ENCODE data around the gene UBTD2. TPM values are rescaled to one million over a fixed set of nuclear protein-coding genes. Genes with fewer than 3 reads are reported as not detected.

The UBTD2 gene
- total RNA-seq, 1 experiment from 2014 or later = 18.3 TPM

DNA sequence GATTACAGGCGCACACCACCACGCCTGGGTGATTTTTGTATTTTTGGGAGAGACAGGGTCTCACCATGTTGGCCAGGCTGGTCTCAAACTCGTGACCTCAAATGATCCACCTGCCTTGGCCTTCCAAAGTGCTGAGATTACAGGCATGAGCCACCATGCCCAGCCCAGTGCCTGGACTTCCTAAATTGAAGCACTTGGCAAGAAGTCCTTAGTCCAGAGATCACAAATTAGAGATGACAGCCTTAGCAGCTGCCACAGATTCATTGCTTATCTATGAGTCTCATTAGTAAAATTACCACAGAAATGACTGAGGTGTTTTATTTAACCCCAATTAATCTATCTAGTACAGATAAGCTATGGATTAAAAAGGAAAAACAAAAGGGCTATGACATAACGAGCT, 70.4 kb downstream of the UBTD2 start:
- ChIA-PET POLR2A (ENCODE audit: low non-redundant PET) (interaction anchor here (0.7 kb wide), 1 partner anchor 1854 kb away, joined by 4 read pairs; no protein-coding TSS in a partner anchor), CTCF (no interaction called here)
- Histone ChIP-seq H3K27me3 (replicated peaks; ENCODE audit: insufficient read depth, low read depth, low read length, poor library complexity) (no peaks in the 10 kb centered on the region), H3K36me3 (ENCODE audit: insufficient read depth, low read length, poor library complexity, severe bottlenecking) (peaks cover 16% of the 10 kb centered on the region), H3K4me1 (ENCODE audit: insufficient read depth, low read length, poor library complexity, severe bottlenecking) (no peaks in the 10 kb centered on the region), H3K4me3 (ENCODE audit: low read depth, low read length, poor library complexity, severe bottlenecking) (no peak overlapping the region), H3K27ac (ENCODE audit: low read depth, low read length, poor library complexity, severe bottlenecking) (no peak overlapping the region), H3K9me3 (ENCODE audit: low read depth, low read length, poor library complexity, severe bottlenecking) (no peaks in the 10 kb centered on the region)
- intact Hi-C loops (cut with micrococcal nuclease; ENCODE audit: unreplicated experiment) = no loop called here
- no peak for DNase-seq (ENCODE audit: low spot score)
- no TSS peak for BruUV-seq (replicated peaks)
- no peak for TF ChIP-seq EZH2 (IDR thresholded peaks at IDR 0.05; ENCODE audit: borderline replicate concordance, low read depth, low read length, poor library complexity, severe bottlenecking)
- TF ChIP-seq, protein P1, sequence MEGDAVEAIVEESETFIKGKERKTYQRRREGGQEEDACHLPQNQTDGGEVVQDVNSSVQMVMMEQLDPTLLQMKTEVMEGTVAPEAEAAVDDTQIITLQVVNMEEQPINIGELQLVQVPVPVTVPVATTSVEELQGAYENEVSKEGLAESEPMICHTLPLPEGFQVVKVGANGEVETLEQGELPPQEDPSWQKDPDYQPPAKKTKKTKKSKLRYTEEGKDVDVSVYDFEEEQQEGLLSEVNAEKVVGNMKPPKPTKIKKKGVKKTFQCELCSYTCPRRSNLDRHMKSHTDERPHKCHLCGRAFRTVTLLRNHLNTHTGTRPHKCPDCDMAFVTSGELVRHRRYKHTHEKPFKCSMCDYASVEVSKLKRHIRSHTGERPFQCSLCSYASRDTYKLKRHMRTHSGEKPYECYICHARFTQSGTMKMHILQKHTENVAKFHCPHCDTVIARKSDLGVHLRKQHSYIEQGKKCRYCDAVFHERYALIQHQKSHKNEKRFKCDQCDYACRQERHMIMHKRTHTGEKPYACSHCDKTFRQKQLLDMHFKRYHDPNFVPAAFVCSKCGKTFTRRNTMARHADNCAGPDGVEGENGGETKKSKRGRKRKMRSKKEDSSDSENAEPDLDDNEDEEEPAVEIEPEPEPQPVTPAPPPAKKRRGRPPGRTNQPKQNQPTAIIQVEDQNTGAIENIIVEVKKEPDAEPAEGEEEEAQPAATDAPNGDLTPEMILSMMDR (conservative IDR thresholded peaks at IDR 0.05; ENCODE audit: low read depth, low read length) = no peak

DNA sequence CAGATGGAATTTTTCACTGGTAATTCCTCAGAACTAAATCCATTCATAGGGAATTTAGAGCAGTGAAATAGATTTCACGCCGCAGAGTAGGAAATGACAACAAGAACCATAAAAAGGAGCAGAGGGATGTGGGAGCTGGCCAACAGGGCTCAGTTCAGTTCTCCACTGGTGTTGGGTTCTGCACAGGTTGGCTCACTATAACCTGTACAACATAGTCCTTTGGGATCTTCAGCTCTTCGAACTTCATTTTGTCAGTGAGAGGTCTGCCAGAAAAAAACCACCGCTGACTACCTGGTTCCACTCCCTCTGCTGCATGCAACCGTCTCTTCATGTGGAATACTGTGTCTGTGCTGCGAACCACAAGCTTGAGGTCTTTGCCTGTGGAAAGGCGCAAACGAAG, 71.9 kb downstream of the UBTD2 start:
- ChIA-PET CTCF (no interaction called here), POLR2A (ENCODE audit: low non-redundant PET) (no interaction called here)
- DNase-seq (ENCODE audit: low spot score) = no peak
- Histone ChIP-seq H3K27me3 (replicated peaks; ENCODE audit: insufficient read depth, low read depth, low read length, poor library complexity) (no peaks in the 10 kb centered on the region), H3K9me3 (ENCODE audit: low read depth, low read length, poor library complexity, severe bottlenecking) (no peaks in the 10 kb centered on the region), H3K27ac (ENCODE audit: low read depth, low read length, poor library complexity, severe bottlenecking) (no peak overlapping the region), H3K36me3 (ENCODE audit: insufficient read depth, low read length, poor library complexity, severe bottlenecking) (peaks cover 16% of the 10 kb centered on the region), H3K4me3 (ENCODE audit: low read depth, low read length, poor library complexity, severe bottlenecking) (no peak overlapping the region), H3K4me1 (ENCODE audit: insufficient read depth, low read length, poor library complexity, severe bottlenecking) (no peaks in the 10 kb centered on the region)
- intact Hi-C loops (cut with micrococcal nuclease; ENCODE audit: unreplicated experiment) = no loop called here
- BruUV-seq (replicated peaks) = no TSS peak
- TF ChIP-seq EZH2 (IDR thresholded peaks at IDR 0.05; ENCODE audit: borderline replicate concordance, low read depth, low read length, poor library complexity, severe bottlenecking) = no peak
- TF ChIP-seq, protein P1 (conservative IDR thresholded peaks at IDR 0.05; ENCODE audit: low read depth, low read length) = no peak

DNA sequence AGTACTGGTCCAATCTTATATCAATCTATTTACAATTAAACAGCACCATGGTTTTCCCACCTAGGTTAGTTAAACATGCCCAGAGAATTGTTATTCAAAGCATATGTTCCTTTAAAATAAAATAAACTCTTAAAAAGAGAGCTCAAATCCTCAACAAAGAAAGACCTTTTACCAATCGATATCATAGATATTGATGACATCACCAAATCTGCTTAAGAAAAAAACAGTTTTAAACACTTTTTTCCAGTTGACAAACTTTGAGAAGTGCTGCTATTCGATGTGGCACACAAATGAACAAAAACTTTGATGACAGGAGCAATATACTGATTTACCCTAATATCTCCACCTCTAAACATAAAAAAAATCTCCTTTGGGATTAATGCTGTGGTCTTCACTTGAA, 73.8 kb downstream of the UBTD2 start:
- no TSS peak for BruUV-seq (replicated peaks)
- Histone ChIP-seq H3K9me3 (ENCODE audit: low read depth, low read length, poor library complexity, severe bottlenecking) (no peaks in the 10 kb centered on the region), H3K4me3 (ENCODE audit: low read depth, low read length, poor library complexity, severe bottlenecking) (no peak overlapping the region), H3K27ac (ENCODE audit: low read depth, low read length, poor library complexity, severe bottlenecking) (no peak overlapping the region), H3K36me3 (ENCODE audit: insufficient read depth, low read length, poor library complexity, severe bottlenecking) (peaks cover 16% of the 10 kb centered on the region), H3K27me3 (replicated peaks; ENCODE audit: insufficient read depth, low read depth, low read length, poor library complexity) (no peaks in the 10 kb centered on the region), H3K4me1 (ENCODE audit: insufficient read depth, low read length, poor library complexity, severe bottlenecking) (no peaks in the 10 kb centered on the region)
- intact Hi-C loops (cut with micrococcal nuclease; ENCODE audit: unreplicated experiment) = no loop called here
- ChIA-PET CTCF (no interaction called here), POLR2A (ENCODE audit: low non-redundant PET) (no interaction called here)
- DNase-seq (ENCODE audit: low spot score) = no peak
- TF ChIP-seq, protein P1 (conservative IDR thresholded peaks at IDR 0.05; ENCODE audit: low read depth, low read length) = no peak
- TF ChIP-seq EZH2 (IDR thresholded peaks at IDR 0.05; ENCODE audit: borderline replicate concordance, low read depth, low read length, poor library complexity, severe bottlenecking) = no peak

Data from A673 (cell line).